GM12874 (cell line): ENCODE results near the gene COL4A2.

Experiments
- CTCF ChIP-seq: IDR thresholded peaks from 2 replicates; pipeline ENCODE4 v1.5.1; 2011; ENCODE audit warnings: low read depth, mild to moderate bottlenecking, control low read depth, low read length, moderate library complexity; ENCODE audit not compliant: insufficient read depth

The COL4A2 gene

GRCh38 chr13:110391273-110391672 lies 84.2 kb downstream of the COL4A2 start:
- TF ChIP-seq CTCF = no peak

- TF ChIP-seq CTCF = no peak
Measured at GRCh38 chr13:110392510-110393240, 85.6 kb downstream of the COL4A2 start.

GRCh38 chr13:110393761-110394160 lies 86.7 kb downstream of the COL4A2 start:
- no peak for TF ChIP-seq CTCF

GRCh38 chr13:110394371-110394841 lies 87.3 kb downstream of the COL4A2 start:
- no peak for TF ChIP-seq CTCF

- no peak for TF ChIP-seq CTCF
Measured at GRCh38 chr13:110396476-110396875, 89.4 kb downstream of the COL4A2 start.

GRCh38 chr13:110396913-110397381 lies 89.9 kb downstream of the COL4A2 start:
- no peak for TF ChIP-seq CTCF

- no peak for TF ChIP-seq CTCF
Measured at GRCh38 chr13:110397436-110398115, 90.5 kb downstream of the COL4A2 start.
